Smooth muscle cell (in vitro differentiated cells): Measurements from ENCODE around the gene SRSF2. TPM values are rescaled to one million over a fixed set of nuclear protein-coding genes. Genes with fewer than 3 reads are reported as not detected.

Experiments used
- DNase-seq: peaks from one replicate; lab custom pipeline; 2025; ENCODE audit not compliant: unreplicated experiment; lab: John Stamatoyannopoulos, UW
- H2AFZ ChIP-seq: fragments of 200-600 bp; sonication (generic); 2 replicates; pipeline ENCODE4 v1.6.0; 2016; ENCODE audit warnings: antibody characterized with exemption, low read depth, mild to moderate bottlenecking
- H3F3A ChIP-seq: fragments of 200-600 bp; sonication (generic); 2 replicates; pipeline ENCODE4 v1.6.0; 2017; ENCODE audit warnings: antibody characterized with exemption, low read depth
- H3K27ac ChIP-seq: fragments of 200-600 bp; sonication (generic); 2 replicates; pipeline ENCODE4 v1.5.1; 2016; ENCODE audit warnings: low read depth, mild to moderate bottlenecking
- H3K27me3 ChIP-seq: fragments of 200-600 bp; sonication (generic); 2 replicates; pipeline ENCODE4 v1.6.1; 2016; ENCODE audit warnings: low read depth, mild to moderate bottlenecking
- H3K36me3 ChIP-seq: fragments of 200-600 bp; sonication (generic); 2 replicates; pipeline ENCODE4 v1.5.1; 2016; ENCODE audit warnings: low read depth
- H3K4me1 ChIP-seq: fragments of 200-600 bp; sonication (generic); 2 replicates; pipeline ENCODE4 v1.5.1; 2016; ENCODE audit warnings: low read depth
- H3K4me2 ChIP-seq: fragments of 200-600 bp; sonication (generic); 2 replicates; pipeline ENCODE4 v1.6.0; 2016; ENCODE audit warnings: mild to moderate bottlenecking
- H3K4me3 ChIP-seq: fragments of 200-600 bp; sonication (generic); 2 replicates; pipeline ENCODE4 v1.5.1; 2016; ENCODE audit warnings: mild to moderate bottlenecking
- H3K79me2 ChIP-seq: fragments of 200-600 bp; sonication (generic); 2 replicates; pipeline ENCODE4 v1.6.0; 2016; ENCODE audit warnings: low read depth, mild to moderate bottlenecking
- H3K9ac ChIP-seq: fragments of 200-600 bp; sonication (generic); 2 replicates; pipeline ENCODE4 v1.6.0; 2016; ENCODE audit warnings: low read depth
- H3K9me3 ChIP-seq: fragments of 200-600 bp; sonication (generic); replicated peaks from 2 replicates; pipeline ENCODE4 v1.5.1; 2016; ENCODE audit warnings: low read depth
- H4K20me1 ChIP-seq: fragments of 200-600 bp; sonication (generic); 2 replicates; pipeline ENCODE4 v1.6.0; 2016; ENCODE audit warnings: low read depth
- CTCF ChIP-seq: fragments of 200-600 bp; sonication (generic); IDR thresholded peaks from 2 replicates; pipeline ENCODE4 v1.5.1; 2017; ENCODE audit warnings: borderline replicate concordance, mild to moderate bottlenecking, antibody characterized with exemption; ENCODE audit not compliant: insufficient read depth, poor library complexity, severe bottlenecking
- WGBS: methylation state at CpG from one replicate; pipeline ENCODE4 v1.1.7; 2016; ENCODE audit warnings: low lambda C conversion rate; 5-methylcytosine and 5-hydroxymethylcytosine counted together
- polyA plus RNA-seq: library from polyadenylated mRNA; unstranded; fragments of >200 nt; fragmentation: Nextera tagmentation; extraction: Ambion mirVana; gene quantifications from 2 replicates; pipeline ENCODE4 v1.2.1, GENCODE V29; 2016
- total RNA-seq: library from RNA; depleted of rRNA; stranded (reverse); fragments of >200 nt; gene quantifications from 2 replicates; pipeline ENCODE4 v1.2.3, GENCODE V29; 2014

Gene SRSF2
- total and polyA plus RNA-seq, 2 experiments from 2014 or later = 109 to 166 TPM

GRCh38 chr17:76690596-76691280 is 46.4 kb downstream of the SRSF2 start:
- Histone ChIP-seq H3K36me3 (no peaks in the 10 kb centered on the region), H3F3A (no peaks in the 10 kb centered on the region), H4K20me1 (peaks cover 60% of the 10 kb centered on the region), H3K4me1 (no peaks in the 10 kb centered on the region), H3K4me2 (no peak overlapping the region), H3K9me3 (no peaks in the 10 kb centered on the region), H2AFZ (no peak overlapping the region), H3K9ac (no peak overlapping the region), H3K4me3 (no peak overlapping the region), H3K27me3 (no peaks in the 10 kb centered on the region), H3K79me2 (peaks cover 45% of the 10 kb centered on the region), H3K27ac (no peak overlapping the region)
- TF ChIP-seq CTCF = no peak
- no peak for DNase-seq
- 97% methylated on average over 13 of the region's 13 CpGs for WGBS

- peaks cover 37% of the 10 kb centered on the region for H3K79me2 ChIP-seq
- H4K20me1 ChIP-seq = peaks cover 60% of the 10 kb centered on the region
- no peak for TF ChIP-seq CTCF
- H3K4me3 ChIP-seq = no peak overlapping the region
- no peaks in the 10 kb centered on the region for H3K4me1 ChIP-seq
- H3F3A ChIP-seq = no peaks in the 10 kb centered on the region
- no peaks in the 10 kb centered on the region for H3K27me3 ChIP-seq
- no peak for DNase-seq
- no peaks in the 10 kb centered on the region for H3K36me3 ChIP-seq
- H2AFZ ChIP-seq = no peak overlapping the region
- no peak overlapping the region for H3K9ac ChIP-seq
- 91% methylated on average over 11 of the region's 11 CpGs for WGBS
- no peaks in the 10 kb centered on the region for H3K9me3 ChIP-seq
- no peak overlapping the region for H3K27ac ChIP-seq
- no peak overlapping the region for H3K4me2 ChIP-seq
These were observed 47.3 kb downstream of the SRSF2 start for GRCh38 chr17:76689859-76690258.

- no peak for DNase-seq
These were observed 48.9 kb downstream of the SRSF2 start for GRCh38 chr17:76688165-76688622.

More at GRCh38 chr17:76688165-76688622, 48.9 kb downstream of the SRSF2 start:
- no peaks in the 10 kb centered on the region for H3K27me3 ChIP-seq
- peak overlapping the region; percentile 58 for H3K27ac ChIP-seq
- H3K79me2 ChIP-seq = peaks cover 21% of the 10 kb centered on the region
- peak overlapping the region; percentile 42 for H3K4me2 ChIP-seq
- peaks cover 57% of the 10 kb centered on the region for H4K20me1 ChIP-seq
- WGBS = 73% methylated on average over 11 of the region's 11 CpGs
- no peaks in the 10 kb centered on the region for H3K36me3 ChIP-seq
- no peak overlapping the region for H2AFZ ChIP-seq
- H3F3A ChIP-seq = peaks cover 5% of the 10 kb centered on the region
- H3K9me3 ChIP-seq = no peaks in the 10 kb centered on the region
- no peak overlapping the region for H3K9ac ChIP-seq
- H3K4me1 ChIP-seq = peaks cover 7% of the 10 kb centered on the region
- H3K4me3 ChIP-seq = no peak overlapping the region
- no peak for TF ChIP-seq CTCF
